Neural cell (in vitro differentiated cells): ENCODE data around the gene BUD31. TPM values are rescaled to one million over a fixed set of nuclear protein-coding genes. Genes with fewer than 3 reads are reported as not detected.

Experiments used
- H2AFZ ChIP-seq: fragments of 200-600, 300-800 bp; sonication (generic), shearing (Covaris generic); 2 replicates; pipeline ENCODE4 v1.6.0; 2014; ENCODE audit warnings: low read depth, mild to moderate bottlenecking, antibody characterized with exemption, low read length, moderate library complexity
- H3F3A ChIP-seq: fragments of 200-600 bp; shearing (Covaris generic); 2 replicates; pipeline ENCODE4 v1.6.1; 2016; ENCODE audit warnings: mild to moderate bottlenecking, moderate library complexity, mixed read lengths, antibody characterized with exemption, low read length; ENCODE audit not compliant: insufficient read depth, poor library complexity, severe bottlenecking
- H3K27ac ChIP-seq: fragments of 200-600, 300-800 bp; sonication (generic), shearing (Covaris generic); 2 replicates; pipeline ENCODE4 v1.5.1; 2014; ENCODE audit warnings: mild to moderate bottlenecking, low read length, moderate library complexity
- H3K27me3 ChIP-seq: fragments of 300-800, 200-600 bp; sonication (generic), shearing (Covaris generic); 2 replicates; pipeline ENCODE4 v1.6.0; 2014; ENCODE audit warnings: mild to moderate bottlenecking, low read depth, low read length, moderate library complexity; ENCODE audit not compliant: insufficient read depth
- H3K36me3 ChIP-seq: fragments of 300-800, 200-600 bp; sonication (generic), shearing (Covaris generic); 2 replicates; pipeline ENCODE4 v1.5.1; 2014; ENCODE audit warnings: mild to moderate bottlenecking, antibody characterized with exemption, low read length, moderate library complexity; ENCODE audit not compliant: insufficient read depth
- H3K4me2 ChIP-seq: fragments of 300-800, 200-600 bp; sonication (generic), shearing (Covaris generic); 2 replicates; pipeline ENCODE4 v1.6.0; 2014; ENCODE audit warnings: mild to moderate bottlenecking, low read length
- H3K4me3 ChIP-seq: fragments of 300-800, 200-600 bp; sonication (generic), shearing (Covaris generic); 2 replicates; pipeline ENCODE4 v1.5.1; 2014; ENCODE audit warnings: mild to moderate bottlenecking, low read length, moderate library complexity
- H3K79me2 ChIP-seq: fragments of 200-600 bp; shearing (Covaris generic); replicated peaks from 2 replicates; pipeline ENCODE4 v1.6.0; 2014; ENCODE audit warnings: mild to moderate bottlenecking, low read length, moderate library complexity; ENCODE audit not compliant: insufficient read depth
- H3K9ac ChIP-seq: fragments of 300-800, 200-600 bp; sonication (generic), shearing (Covaris generic); 2 replicates; pipeline ENCODE4 v1.6.1; 2016; ENCODE audit warnings: mild to moderate bottlenecking, low read length, mixed read lengths
- H3K9me2 ChIP-seq: fragments of 200-600 bp; shearing (Covaris generic); 2 replicates; pipeline ENCODE4 v1.6.1; 2016; ENCODE audit warnings: mild to moderate bottlenecking, low read length, mixed read lengths; ENCODE audit not compliant: insufficient read depth
- H3K9me3 ChIP-seq: fragments of 200-600, 300-800 bp; sonication (generic), shearing (Covaris generic); 2 replicates; pipeline ENCODE4 v1.6.1; 2016; ENCODE audit warnings: mild to moderate bottlenecking, mixed run types, low read length, moderate library complexity, mixed read lengths
- H4K20me1 ChIP-seq: fragments of 200-600 bp; shearing (Covaris generic); 2 replicates; pipeline ENCODE4 v1.6.1; 2016; ENCODE audit warnings: mild to moderate bottlenecking, mixed run types; ENCODE audit not compliant: insufficient read depth
- CTCF ChIP-seq: fragments of 450-650 bp; IDR thresholded peaks from 2 replicates; pipeline ENCODE4 v1.5.1; 2014; ENCODE audit warnings: antibody characterized with exemption, mild to moderate bottlenecking, moderate library complexity; ENCODE audit not compliant: poor library complexity, severe bottlenecking
- EP300 ChIP-seq: fragments of 450-650 bp; conservative IDR thresholded peaks from 2 replicates; pipeline ENCODE4 v1.6.1; 2014; ENCODE audit warnings: antibody characterized with exemption, mild to moderate bottlenecking, moderate library complexity; ENCODE audit not compliant: poor library complexity, severe bottlenecking
- EZH2 ChIP-seq: fragments of 200-600, 300-800 bp; shearing (Covaris generic), sonication (generic); IDR thresholded peaks from 2 replicates; pipeline ENCODE4 v1.6.1; 2014; ENCODE audit warnings: antibody characterized with exemption, low read length, borderline replicate concordance, mild to moderate bottlenecking; ENCODE audit not compliant: insufficient read depth, poor library complexity, severe bottlenecking
- MXI1 ChIP-seq: fragments of 450-650 bp; conservative IDR thresholded peaks from 2 replicates; pipeline ENCODE4 v1.6.1; 2014; ENCODE audit warnings: antibody characterized with exemption, mild to moderate bottlenecking; ENCODE audit not compliant: poor library complexity, severe bottlenecking
- POLR2AphosphoS5 ChIP-seq: IDR thresholded peaks from 2 replicates; pipeline ENCODE4 v1.6.1; 2012
- SMC3 ChIP-seq: fragments of 450-650 bp; conservative IDR thresholded peaks from 2 replicates; pipeline ENCODE4 v1.6.1; 2014; ENCODE audit warnings: antibody characterized with exemption, mild to moderate bottlenecking, moderate library complexity; ENCODE audit not compliant: poor library complexity
- polyA plus RNA-seq: library from polyadenylated mRNA; depleted of rRNA; stranded (reverse); fragments of >200 nt; gene quantifications from 2 replicates; pipeline ENCODE4 v1.2.3, GENCODE V29; 2014

BUD31 gene
- polyA plus RNA-seq, 1 donor from 2014 or later: 251 TPM

GRCh38 chr7:99403764-99404163 lies 5.0 kb upstream of the BUD31 start:
- Histone ChIP-seq H3K36me3 (no peaks in the 10 kb centered on the region), H3K9me3 (no peaks in the 10 kb centered on the region), H3K79me2 (peaks cover 31% of the 10 kb centered on the region), H3K9me2 (no peaks in the 10 kb centered on the region), H3K9ac (no peak overlapping the region), H3K4me3 (no peak overlapping the region), H3K4me2 (no peak overlapping the region), H3K27ac (no peak overlapping the region), H3F3A (no peaks in the 10 kb centered on the region), H3K27me3 (no peaks in the 10 kb centered on the region), H2AFZ (no peak overlapping the region), H4K20me1 (no peaks in the 10 kb centered on the region)
- TF ChIP-seq CTCF: no peak

- Histone ChIP-seq H3K4me3 (no peak overlapping the region), H4K20me1 (no peaks in the 10 kb centered on the region), H3K27me3 (no peaks in the 10 kb centered on the region), H3F3A (peaks cover under 1% of the 10 kb centered on the region), H3K9ac (no peak overlapping the region), H3K9me3 (no peaks in the 10 kb centered on the region), H2AFZ (no peak overlapping the region), H3K79me2 (peaks cover 32% of the 10 kb centered on the region), H3K9me2 (no peaks in the 10 kb centered on the region), H3K27ac (no peak overlapping the region), H3K4me2 (no peak overlapping the region), H3K36me3 (no peaks in the 10 kb centered on the region)
- TF ChIP-seq EZH2 (no peak), EP300 (no peak)
Observed at GRCh38 chr7:99404235-99404976, 4.4 kb upstream of the BUD31 start.

GRCh38 chr7:99404977-99405320 lies 3.8 kb upstream of the BUD31 start:
- Histone ChIP-seq H3K4me3 (no peak overlapping the region), H3F3A (peaks cover 3% of the 10 kb centered on the region), H3K4me2 (no peak overlapping the region), H3K9me3 (no peaks in the 10 kb centered on the region), H3K36me3 (no peaks in the 10 kb centered on the region), H3K27ac (no peak overlapping the region), H3K27me3 (no peaks in the 10 kb centered on the region), H3K9me2 (no peaks in the 10 kb centered on the region), H3K79me2 (peaks cover 38% of the 10 kb centered on the region), H2AFZ (no peak overlapping the region), H3K9ac (no peak overlapping the region), H4K20me1 (no peaks in the 10 kb centered on the region)
- TF ChIP-seq SMC3 (no peak), POLR2AphosphoS5 (no peak)

GRCh38 chr7:99406557-99406956 lies 2.2 kb upstream of the BUD31 start:
- Histone ChIP-seq H3K9me3 (no peaks in the 10 kb centered on the region), H2AFZ (no peak overlapping the region), H3K27me3 (no peaks in the 10 kb centered on the region), H3K9ac (no peak overlapping the region), H3K4me2 (no peak overlapping the region), H3K27ac (no peak overlapping the region), H3K9me2 (no peaks in the 10 kb centered on the region), H3K79me2 (peaks cover 53% of the 10 kb centered on the region), H3K36me3 (no peaks in the 10 kb centered on the region), H3K4me3 (peak overlapping the region; percentile 93), H4K20me1 (no peaks in the 10 kb centered on the region), H3F3A (peaks cover 3% of the 10 kb centered on the region)
- TF ChIP-seq SMC3 (no peak), EZH2 (no peak), MXI1 (no peak)
